Uterus (tissue), 4 donors: ENCODE data around the gene APBB3. TPM values are rescaled to one million over a fixed set of nuclear protein-coding genes. Genes with fewer than 3 reads are reported as not detected.
A peak's percentile ranks its signal among the peaks of the same experiment; 100 is the strongest.

Experiments
- DNase-seq, 2 donors: peaks; one replicate each; pipeline ENCODE4 v3.0.0-alpha.2; 2019 to 2020
- H3K27ac ChIP-seq, 2 donors: fragments of 200-600 bp; sonication (generic); 1 replicate in 1 of 2; 2 replicates in 1 of 2; pipeline ENCODE4 v1.5.1; 2016 to 2018
- H3K27me3 ChIP-seq, 2 donors: fragments of 200-600 bp; sonication (generic); one replicate each; pipeline ENCODE4 v1.5.1; 2018 to 2019; ENCODE audit warnings: control low read depth in 1 of 2
- H3K36me3 ChIP-seq, 2 donors: fragments of 200-600 bp; sonication (generic); one replicate each; pipeline ENCODE4 v1.5.1; 2019; ENCODE audit warnings: control low read depth in 1 of 2
- H3K4me1 ChIP-seq, 2 donors: fragments of 200-600 bp; sonication (generic); one replicate each; pipeline ENCODE4 v1.5.1; 2018 to 2019; ENCODE audit warnings: control low read depth in 1 of 2
- H3K4me3 ChIP-seq, 2 donors: fragments of 200-600 bp; sonication (generic); 1 replicate in 1 of 2; 2 replicates in 1 of 2; pipeline ENCODE4 v1.5.1; 2018 to 2019; ENCODE audit warnings: mild to moderate bottlenecking in 1 of 2
- H3K9me3 ChIP-seq, 2 donors: fragments of 200-600 bp; sonication (generic); one replicate each; pipeline ENCODE4 v1.5.1; 2019; ENCODE audit warnings: control low read depth in 1 of 2
- CTCF ChIP-seq, 4 experiments: fragments of 200-600 bp in 2 of 4; fragments of 450-650 bp in 2 of 4; sonication (generic) in 2 of 4; IDR thresholded peaks; one replicate each; pipeline ENCODE4 v1.5.1; 2016 to 2019; ENCODE audit warnings: antibody characterized with exemption in 4 of 4, mild to moderate bottlenecking in 2 of 4, moderate library complexity in 1 of 4
- POLR2A ChIP-seq, 2 donors: fragments of 450-650 bp; IDR thresholded peaks; one replicate each; pipeline ENCODE4 v1.6.1; 2016; ENCODE audit warnings: antibody characterized with exemption in 2 of 2, mild to moderate bottlenecking in 1 of 2, moderate library complexity in 1 of 2
- intact Hi-C: fragments of 100-400 bp; cut with DNase I; formaldehyde crosslinking; loops from one replicate; pipeline ENCODE4 v1.15.1; 2023; ENCODE audit warnings: low total_unique reads
- total RNA-seq, 4 donors: library from RNA; depleted of rRNA in 3 of 4; stranded (reverse); fragments of >200 nt in 3 of 4; gene quantifications; one replicate each; pipeline versions ENCODE4 v1.1.0 to v1.2.4, GENCODE V29; 2014 to 2023
- donor health status: DM: yes; HTN: yes; CAD: no.

The APBB3 gene
- total RNA-seq, 4 donors from 2014 or later, result 6.5 to 54.7 (median 27.4) TPM

GRCh38 chr5:140569197-140569596 lies 4.8 kb upstream of the APBB3 start:
- no peak for TF ChIP-seq POLR2A (IDR thresholded peaks at IDR 0.05)
- TF ChIP-seq CTCF (IDR thresholded peaks at IDR 0.05), result no peak
- no peak for DNase-seq
- Histone ChIP-seq H3K27ac (peak overlapping the region; percentile 26 to 33), H3K9me3 (no peaks in the 10 kb centered on the region), H3K27me3 (no peaks in the 10 kb centered on the region), H3K36me3 (no peaks in the 10 kb centered on the region), H3K4me3 (no peak overlapping the region), H3K4me1 (peaks cover 8 to 10% of the 10 kb centered on the region in 2 donors)
- intact Hi-C loops, result no loop called here

- Histone ChIP-seq H3K36me3 (no peaks in the 10 kb centered on the region), H3K9me3 (no peaks in the 10 kb centered on the region), H3K4me3 (no peak overlapping the region), H3K27ac (peak overlapping the region in 1 of 2 donors; percentile 26), H3K27me3 (no peaks in the 10 kb centered on the region), H3K4me1 (peaks cover 8 to 11% of the 10 kb centered on the region in 2 donors)
- no peak for DNase-seq
- intact Hi-C loops, result no loop called here
- TF ChIP-seq CTCF (IDR thresholded peaks at IDR 0.05) (no peak), POLR2A (IDR thresholded peaks at IDR 0.05) (no peak)
These were observed 4.2 kb upstream of the APBB3 start for GRCh38 chr5:140568443-140569063.

GRCh38 chr5:140567871-140568270 lies 3.5 kb upstream of the APBB3 start:
- no peak for DNase-seq
- H3K4me3 ChIP-seq, result no peak overlapping the region
- no peaks in the 10 kb centered on the region for H3K36me3 ChIP-seq
- TF ChIP-seq CTCF (IDR thresholded peaks at IDR 0.05) (no peak), POLR2A (IDR thresholded peaks at IDR 0.05) (no peak)
- intact Hi-C loops, result no loop called here
- H3K27me3 ChIP-seq, result no peaks in the 10 kb centered on the region
- no peaks in the 10 kb centered on the region for H3K9me3 ChIP-seq
- peaks cover 8 to 17% of the 10 kb centered on the region in 2 donors for H3K4me1 ChIP-seq
- no peak overlapping the region for H3K27ac ChIP-seq

GRCh38 chr5:140567136-140567818 lies 2.9 kb upstream of the APBB3 start:
- intact Hi-C loops, result no loop called here
- no peak for DNase-seq
- H3K9me3 ChIP-seq, result no peaks in the 10 kb centered on the region
- no peak for TF ChIP-seq POLR2A (IDR thresholded peaks at IDR 0.05)
- TF ChIP-seq CTCF (IDR thresholded peaks at IDR 0.05), result no peak
- no peaks in the 10 kb centered on the region for H3K36me3 ChIP-seq
- no peaks in the 10 kb centered on the region for H3K27me3 ChIP-seq
- no peak overlapping the region for H3K27ac ChIP-seq
- H3K4me3 ChIP-seq, result no peak overlapping the region
- peaks cover 8 to 17% of the 10 kb centered on the region in 2 donors for H3K4me1 ChIP-seq

- H3K4me1 ChIP-seq, result peaks cover 8 to 17% of the 10 kb centered on the region in 2 donors
- no peaks in the 10 kb centered on the region for H3K27me3 ChIP-seq
- intact Hi-C loops, result no loop called here
- TF ChIP-seq POLR2A (IDR thresholded peaks at IDR 0.05) (no peak), CTCF (IDR thresholded peaks at IDR 0.05) (no peak)
- no peak overlapping the region for H3K4me3 ChIP-seq
- H3K9me3 ChIP-seq, result no peaks in the 10 kb centered on the region
- H3K27ac ChIP-seq, result no peak overlapping the region
- no peak for DNase-seq
- no peaks in the 10 kb centered on the region for H3K36me3 ChIP-seq
These were observed 2.3 kb upstream of the APBB3 start for GRCh38 chr5:140566665-140567064.
